ENCODE data around the gene DNAH17. TPM values are rescaled to one million over a fixed set of nuclear protein-coding genes. Genes with fewer than 3 reads are reported as not detected.

DNAH17 gene
- total and polyA plus RNA-seq, 2 of the 13 experiments (the other 11 are each of a cell fraction or from before 2014, with no cell fraction given): 0.86 to 1.6 TPM

- TF ChIP-seq ZXDC (CRISPR knock-in tag; IDR thresholded peaks at IDR 0.05) (peak; percentile 54; the same call in 1 of the 2 replicates), GABPA (IDR thresholded peaks at IDR 0.05; ENCODE audit: low read depth, low read length) (no peak), GABPA (CRISPR knock-in tag; IDR thresholded peaks at IDR 0.05; ENCODE audit: low read depth) (peak; percentile 12; the same call in 1 of the 2 replicates), FOXP1 (IDR thresholded peaks at IDR 0.05) (peak; percentile 29; the same call in 1 of the 2 replicates), FOXP1 (CRISPR knock-in tag; IDR thresholded peaks at IDR 0.05) (peak; percentile 76), SOX13 (IDR thresholded peaks at IDR 0.05) (peak; percentile 50), SOX13 (CRISPR knock-in tag; conservative IDR thresholded peaks at IDR 0.05 in 1 of 2, IDR thresholded peaks at IDR 0.05 in 1 of 2) (peak in 1 of 2 experiments; percentile 92; a peak in 2 of 4 replicates), EEA1 (CRISPR knock-in tag; IDR thresholded peaks at IDR 0.05; ENCODE audit: borderline replicate concordance) (no peak), ZNF335 (CRISPR knock-in tag; IDR thresholded peaks at IDR 0.05) (peak; percentile 30; the same call in 1 of the 2 replicates), SKI (IDR thresholded peaks at IDR 0.05; ENCODE audit: partially characterized antibody) (no peak), BATF2 (CRISPR knock-in tag; IDR thresholded peaks at IDR 0.05) (no peak), ZNF12 (CRISPR knock-in tag; IDR thresholded peaks at IDR 0.05) (no peak), CREM (IDR thresholded peaks at IDR 0.05) (no peak), CREM (CRISPR knock-in tag; IDR thresholded peaks at IDR 0.05) (no peak), MATR3 (CRISPR knock-in tag; IDR thresholded peaks at IDR 0.05) (no peak), TRAFD1 (CRISPR knock-in tag; IDR thresholded peaks at IDR 0.05; ENCODE audit: borderline replicate concordance) (no peak), ZNF773 (CRISPR knock-in tag; IDR thresholded peaks at IDR 0.05; ENCODE audit: borderline replicate concordance) (no peak), ZBTB26 (CRISPR knock-in tag; IDR thresholded peaks at IDR 0.05; ENCODE audit: borderline replicate concordance) (peak; percentile 49; the same call in 1 of the 2 replicates), ZNF761 (CRISPR knock-in tag; conservative IDR thresholded peaks at IDR 0.05) (0 out of 2 replicates have a peak, but pooled peaks have one; percentile 36), KDM1A (CRISPR knock-in tag; IDR thresholded peaks at IDR 0.05) (peak; percentile 47; the same call in 1 of the 2 replicates), U2AF2 (IDR thresholded peaks at IDR 0.05; ENCODE audit: low read depth, low read length) (no peak), HOXD1 (CRISPR knock-in tag; IDR thresholded peaks at IDR 0.05) (no peak), KLF11 (CRISPR knock-in tag; IDR thresholded peaks at IDR 0.05) (0 out of 2 replicates have a peak, but pooled peaks have one; percentile 28)
Observed at GRCh38 chr17:78375401-78376151, 201.6 kb downstream of the DNAH17 start (continued).

Measured in HepG2 (cell line).